Measurements from ENCODE around the gene FMN1.

DNA sequence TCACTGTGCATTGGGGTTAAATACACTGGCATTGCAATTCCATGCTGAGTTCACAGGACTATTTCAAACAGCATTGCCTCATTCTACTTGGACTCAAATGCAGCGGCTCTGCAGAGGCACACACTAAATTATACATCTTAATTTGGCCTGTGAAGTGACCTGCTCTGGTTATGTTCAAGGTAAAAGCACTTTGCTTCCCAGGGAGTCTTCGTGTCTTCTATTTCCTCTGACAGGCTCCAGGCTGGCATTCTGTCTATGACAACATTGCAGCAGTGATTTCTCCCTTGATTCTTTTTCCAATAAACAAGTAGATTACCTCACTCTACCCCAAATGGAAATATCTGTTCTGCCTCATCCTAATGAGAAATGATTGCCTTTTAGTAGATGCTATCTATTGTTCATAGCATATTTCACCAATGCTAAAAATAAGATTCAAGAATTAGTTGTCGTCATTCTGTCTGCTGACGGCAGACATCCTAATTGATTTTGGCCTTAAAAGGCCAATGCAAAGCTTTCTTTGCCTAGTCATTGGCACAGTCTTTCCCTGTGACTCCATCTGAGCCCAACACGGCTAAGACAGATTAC is 33.8 kb downstream of the FMN1 start:
- TF ChIP-seq, protein P1, sequence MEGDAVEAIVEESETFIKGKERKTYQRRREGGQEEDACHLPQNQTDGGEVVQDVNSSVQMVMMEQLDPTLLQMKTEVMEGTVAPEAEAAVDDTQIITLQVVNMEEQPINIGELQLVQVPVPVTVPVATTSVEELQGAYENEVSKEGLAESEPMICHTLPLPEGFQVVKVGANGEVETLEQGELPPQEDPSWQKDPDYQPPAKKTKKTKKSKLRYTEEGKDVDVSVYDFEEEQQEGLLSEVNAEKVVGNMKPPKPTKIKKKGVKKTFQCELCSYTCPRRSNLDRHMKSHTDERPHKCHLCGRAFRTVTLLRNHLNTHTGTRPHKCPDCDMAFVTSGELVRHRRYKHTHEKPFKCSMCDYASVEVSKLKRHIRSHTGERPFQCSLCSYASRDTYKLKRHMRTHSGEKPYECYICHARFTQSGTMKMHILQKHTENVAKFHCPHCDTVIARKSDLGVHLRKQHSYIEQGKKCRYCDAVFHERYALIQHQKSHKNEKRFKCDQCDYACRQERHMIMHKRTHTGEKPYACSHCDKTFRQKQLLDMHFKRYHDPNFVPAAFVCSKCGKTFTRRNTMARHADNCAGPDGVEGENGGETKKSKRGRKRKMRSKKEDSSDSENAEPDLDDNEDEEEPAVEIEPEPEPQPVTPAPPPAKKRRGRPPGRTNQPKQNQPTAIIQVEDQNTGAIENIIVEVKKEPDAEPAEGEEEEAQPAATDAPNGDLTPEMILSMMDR (IDR thresholded peaks at IDR 0.05): no peak
- TF ChIP-seq, protein P2, sequence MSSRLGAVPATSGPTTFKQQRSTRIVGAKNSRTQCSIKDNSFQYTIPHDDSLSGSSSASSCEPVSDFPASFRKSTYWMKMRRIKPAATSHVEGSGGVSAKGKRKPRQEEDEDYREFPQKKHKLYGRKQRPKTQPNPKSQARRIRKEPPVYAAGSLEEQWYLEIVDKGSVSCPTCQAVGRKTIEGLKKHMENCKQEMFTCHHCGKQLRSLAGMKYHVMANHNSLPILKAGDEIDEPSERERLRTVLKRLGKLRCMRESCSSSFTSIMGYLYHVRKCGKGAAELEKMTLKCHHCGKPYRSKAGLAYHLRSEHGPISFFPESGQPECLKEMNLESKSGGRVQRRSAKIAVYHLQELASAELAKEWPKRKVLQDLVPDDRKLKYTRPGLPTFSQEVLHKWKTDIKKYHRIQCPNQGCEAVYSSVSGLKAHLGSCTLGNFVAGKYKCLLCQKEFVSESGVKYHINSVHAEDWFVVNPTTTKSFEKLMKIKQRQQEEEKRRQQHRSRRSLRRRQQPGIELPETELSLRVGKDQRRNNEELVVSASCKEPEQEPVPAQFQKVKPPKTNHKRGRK (CRISPR knock-in tag; IDR thresholded peaks at IDR 0.05; ENCODE audit: borderline replicate concordance): no peak
- TF ChIP-seq ZNF423 (CRISPR knock-in tag; IDR thresholded peaks at IDR 0.05): no peak
- TF ChIP-seq, protein P3, sequence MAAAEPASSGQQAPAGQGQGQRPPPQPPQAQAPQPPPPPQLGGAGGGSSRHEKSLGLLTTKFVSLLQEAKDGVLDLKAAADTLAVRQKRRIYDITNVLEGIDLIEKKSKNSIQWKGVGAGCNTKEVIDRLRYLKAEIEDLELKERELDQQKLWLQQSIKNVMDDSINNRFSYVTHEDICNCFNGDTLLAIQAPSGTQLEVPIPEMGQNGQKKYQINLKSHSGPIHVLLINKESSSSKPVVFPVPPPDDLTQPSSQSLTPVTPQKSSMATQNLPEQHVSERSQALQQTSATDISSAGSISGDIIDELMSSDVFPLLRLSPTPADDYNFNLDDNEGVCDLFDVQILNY (CRISPR knock-in tag; IDR thresholded peaks at IDR 0.05): no peak
- TF ChIP-seq SOX15 (CRISPR knock-in tag; IDR thresholded peaks at IDR 0.05): no peak
- TF ChIP-seq, protein P4, sequence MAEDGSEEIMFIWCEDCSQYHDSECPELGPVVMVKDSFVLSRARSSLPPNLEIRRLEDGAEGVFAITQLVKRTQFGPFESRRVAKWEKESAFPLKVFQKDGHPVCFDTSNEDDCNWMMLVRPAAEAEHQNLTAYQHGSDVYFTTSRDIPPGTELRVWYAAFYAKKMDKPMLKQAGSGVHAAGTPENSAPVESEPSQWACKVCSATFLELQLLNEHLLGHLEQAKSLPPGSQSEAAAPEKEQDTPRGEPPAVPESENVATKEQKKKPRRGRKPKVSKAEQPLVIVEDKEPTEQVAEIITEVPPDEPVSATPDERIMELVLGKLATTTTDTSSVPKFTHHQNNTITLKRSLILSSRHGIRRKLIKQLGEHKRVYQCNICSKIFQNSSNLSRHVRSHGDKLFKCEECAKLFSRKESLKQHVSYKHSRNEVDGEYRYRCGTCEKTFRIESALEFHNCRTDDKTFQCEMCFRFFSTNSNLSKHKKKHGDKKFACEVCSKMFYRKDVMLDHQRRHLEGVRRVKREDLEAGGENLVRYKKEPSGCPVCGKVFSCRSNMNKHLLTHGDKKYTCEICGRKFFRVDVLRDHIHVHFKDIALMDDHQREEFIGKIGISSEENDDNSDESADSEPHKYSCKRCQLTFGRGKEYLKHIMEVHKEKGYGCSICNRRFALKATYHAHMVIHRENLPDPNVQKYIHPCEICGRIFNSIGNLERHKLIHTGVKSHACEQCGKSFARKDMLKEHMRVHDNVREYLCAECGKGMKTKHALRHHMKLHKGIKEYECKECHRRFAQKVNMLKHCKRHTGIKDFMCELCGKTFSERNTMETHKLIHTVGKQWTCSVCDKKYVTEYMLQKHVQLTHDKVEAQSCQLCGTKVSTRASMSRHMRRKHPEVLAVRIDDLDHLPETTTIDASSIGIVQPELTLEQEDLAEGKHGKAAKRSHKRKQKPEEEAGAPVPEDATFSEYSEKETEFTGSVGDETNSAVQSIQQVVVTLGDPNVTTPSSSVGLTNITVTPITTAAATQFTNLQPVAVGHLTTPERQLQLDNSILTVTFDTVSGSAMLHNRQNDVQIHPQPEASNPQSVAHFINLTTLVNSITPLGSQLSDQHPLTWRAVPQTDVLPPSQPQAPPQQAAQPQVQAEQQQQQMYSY (CRISPR knock-in tag; IDR thresholded peaks at IDR 0.05): no peak
- no peak for TF ChIP-seq CBFB (CRISPR knock-in tag; IDR thresholded peaks at IDR 0.05; ENCODE audit: low read depth)
- TF ChIP-seq, protein P5, sequence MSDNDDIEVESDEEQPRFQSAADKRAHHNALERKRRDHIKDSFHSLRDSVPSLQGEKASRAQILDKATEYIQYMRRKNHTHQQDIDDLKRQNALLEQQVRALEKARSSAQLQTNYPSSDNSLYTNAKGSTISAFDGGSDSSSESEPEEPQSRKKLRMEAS (CRISPR knock-in tag; IDR thresholded peaks at IDR 0.05): no peak
- TF ChIP-seq, protein P6, sequence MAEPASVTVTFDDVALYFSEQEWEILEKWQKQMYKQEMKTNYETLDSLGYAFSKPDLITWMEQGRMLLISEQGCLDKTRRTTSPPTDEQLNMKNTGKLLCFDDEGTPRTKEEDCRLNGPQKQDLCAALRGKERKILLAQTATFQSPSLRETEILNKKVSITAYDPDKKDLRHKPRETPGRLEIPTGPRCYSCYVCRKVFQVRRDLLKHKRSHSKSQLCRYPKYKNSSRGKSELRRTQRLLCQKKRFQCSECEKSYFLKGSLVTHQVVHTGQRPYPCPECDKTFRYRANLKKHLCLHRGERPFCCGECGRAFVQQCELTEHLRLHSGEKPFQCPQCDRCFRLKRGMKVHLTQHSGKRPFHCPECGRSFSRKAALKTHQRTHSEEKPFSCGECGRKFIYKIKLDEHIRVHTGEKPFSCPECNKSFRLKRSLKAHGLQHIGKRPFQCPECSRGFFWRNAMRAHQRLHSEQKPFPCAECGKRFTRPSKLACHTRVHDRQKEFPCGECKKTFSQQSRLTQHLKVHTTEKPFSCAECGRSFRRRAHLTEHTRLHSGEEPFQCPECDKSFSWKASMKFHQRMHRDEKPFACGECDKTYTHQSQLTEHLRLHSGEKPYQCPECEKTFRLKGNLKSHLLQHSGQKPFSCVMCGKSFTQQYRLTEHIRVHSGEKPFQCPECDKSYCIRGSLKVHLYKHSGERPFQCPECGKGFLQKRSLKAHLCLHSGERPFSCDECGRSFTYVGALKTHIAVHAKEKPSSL (CRISPR knock-in tag; conservative IDR thresholded peaks at IDR 0.05): no peak
- TF ChIP-seq JAZF1 (CRISPR knock-in tag; IDR thresholded peaks at IDR 0.05): no peak
- TF ChIP-seq JUN (CRISPR knock-in tag; IDR thresholded peaks at IDR 0.05): no peak
- TF ChIP-seq, protein P7, sequence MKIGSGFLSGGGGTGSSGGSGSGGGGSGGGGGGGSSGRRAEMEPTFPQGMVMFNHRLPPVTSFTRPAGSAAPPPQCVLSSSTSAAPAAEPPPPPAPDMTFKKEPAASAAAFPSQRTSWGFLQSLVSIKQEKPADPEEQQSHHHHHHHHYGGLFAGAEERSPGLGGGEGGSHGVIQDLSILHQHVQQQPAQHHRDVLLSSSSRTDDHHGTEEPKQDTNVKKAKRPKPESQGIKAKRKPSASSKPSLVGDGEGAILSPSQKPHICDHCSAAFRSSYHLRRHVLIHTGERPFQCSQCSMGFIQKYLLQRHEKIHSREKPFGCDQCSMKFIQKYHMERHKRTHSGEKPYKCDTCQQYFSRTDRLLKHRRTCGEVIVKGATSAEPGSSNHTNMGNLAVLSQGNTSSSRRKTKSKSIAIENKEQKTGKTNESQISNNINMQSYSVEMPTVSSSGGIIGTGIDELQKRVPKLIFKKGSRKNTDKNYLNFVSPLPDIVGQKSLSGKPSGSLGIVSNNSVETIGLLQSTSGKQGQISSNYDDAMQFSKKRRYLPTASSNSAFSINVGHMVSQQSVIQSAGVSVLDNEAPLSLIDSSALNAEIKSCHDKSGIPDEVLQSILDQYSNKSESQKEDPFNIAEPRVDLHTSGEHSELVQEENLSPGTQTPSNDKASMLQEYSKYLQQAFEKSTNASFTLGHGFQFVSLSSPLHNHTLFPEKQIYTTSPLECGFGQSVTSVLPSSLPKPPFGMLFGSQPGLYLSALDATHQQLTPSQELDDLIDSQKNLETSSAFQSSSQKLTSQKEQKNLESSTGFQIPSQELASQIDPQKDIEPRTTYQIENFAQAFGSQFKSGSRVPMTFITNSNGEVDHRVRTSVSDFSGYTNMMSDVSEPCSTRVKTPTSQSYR (CRISPR knock-in tag; IDR thresholded peaks at IDR 0.05): no peak
- no peak for TF ChIP-seq FOXP1 (CRISPR knock-in tag; IDR thresholded peaks at IDR 0.05; ENCODE audit: borderline replicate concordance)
- no peak for TF ChIP-seq ZNF121 (CRISPR knock-in tag; IDR thresholded peaks at IDR 0.05)
